Kidney capillary endothelial cell (primary cell): ENCODE measurements around the gene HMX2.

ENCODE experiments used
- DNase-seq: peaks from one replicate; pipeline ENCODE4 v3.0.0-alpha.2; 2018; ENCODE audit warnings: low spot score

The HMX2 gene

DNA sequence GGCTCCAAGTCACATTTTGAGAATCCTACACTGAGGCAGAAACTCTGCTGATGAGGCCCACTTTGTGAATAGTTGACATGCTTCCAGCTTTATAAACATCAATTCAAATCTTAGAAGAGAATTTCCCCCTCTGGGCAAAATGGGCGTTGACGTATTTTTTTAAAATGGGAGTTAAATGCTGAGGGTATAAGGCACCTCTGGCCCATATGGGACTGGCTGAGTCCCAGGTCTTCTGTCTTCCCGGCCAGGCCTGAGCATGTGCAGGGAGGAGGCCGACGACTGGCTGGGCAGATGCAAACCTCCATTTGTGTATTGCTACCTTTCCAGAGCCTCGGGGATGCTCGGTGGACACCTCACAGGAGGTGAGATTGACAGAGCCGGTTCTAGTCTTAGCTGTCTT, 44.0 kb downstream of the HMX2 start:
- no peak for DNase-seq

GRCh38 chr10:123194056-123194455, 46.1 kb downstream of the HMX2 start:
- no peak for DNase-seq
